ENCODE measurements around the gene NTN4. TPM values are rescaled to one million over a fixed set of nuclear protein-coding genes. Genes with fewer than 3 reads are reported as not detected.

Gene NTN4
- total RNA-seq, 1 experiment from 2014 or later: 0.17 TPM

GRCh38 chr12:95648990-95649791 is 141.4 kb downstream of the NTN4 start:
- Histone ChIP-seq H2BK12ac (ENCODE audit: insufficient read length, low read depth, low read length) (no peak overlapping the region), H3K27me3 (ENCODE audit: insufficient read depth, low read length) (no peaks in the 10 kb centered on the region), H2AFZ (ENCODE audit: low read length) (no peak overlapping the region), H3K79me1 (ENCODE audit: insufficient read depth, low read depth, low read length, poor library complexity, severe bottlenecking) (no peaks in the 10 kb centered on the region), H3K79me2 (ENCODE audit: insufficient read depth, low read length) (no peaks in the 10 kb centered on the region), H4K8ac (replicated peaks; ENCODE audit: insufficient read length, low read depth, low read length) (no peak overlapping the region), H3K23ac (ENCODE audit: insufficient read length, low read depth, low read length) (no peak overlapping the region), H3K56ac (ENCODE audit: insufficient read length, low read depth, low read length) (no peak overlapping the region), H3K4ac (ENCODE audit: low read depth, low read length) (no peak overlapping the region), H3K18ac (ENCODE audit: insufficient read length, low read depth, low read length) (no peak overlapping the region), H3K4me1 (ENCODE audit: insufficient read depth, low read length) (no peaks in the 10 kb centered on the region), H3K9me3 (ENCODE audit: control insufficient read depth, low read depth, low read length) (no peaks in the 10 kb centered on the region), H2BK20ac (ENCODE audit: low read depth, low read length, poor library complexity, severe bottlenecking) (no peak overlapping the region), H4K91ac (ENCODE audit: insufficient read length, low read depth, low read length) (no peak overlapping the region), H2BK120ac (ENCODE audit: low read depth, low read length, poor library complexity, severe bottlenecking) (no peak overlapping the region), H2AK5ac (ENCODE audit: insufficient read length, low read length) (no peak overlapping the region), H4K5ac (ENCODE audit: insufficient read length, low read depth, low read length) (no peak overlapping the region), H3T11ph (ENCODE audit: low read length) (no peak overlapping the region), H3K23me2 (ENCODE audit: insufficient read length, low read depth, low read length, poor library complexity, severe bottlenecking) (no peaks in the 10 kb centered on the region), H2BK15ac (ENCODE audit: low read depth, low read length) (no peak overlapping the region), H3K14ac (ENCODE audit: insufficient read depth, low read length) (no peak overlapping the region), H4K20me1 (ENCODE audit: control insufficient read depth, insufficient read depth, insufficient read length) (no peaks in the 10 kb centered on the region), H3K27ac (ENCODE audit: insufficient read length, low read depth, low read length) (no peak overlapping the region), H3K4me2 (ENCODE audit: insufficient read depth, insufficient read length, low read length) (no peak overlapping the region), H2BK5ac (ENCODE audit: insufficient read length, low read length) (no peak overlapping the region), H3K9ac (ENCODE audit: extremely low read depth, insufficient read length, low read length) (no peak overlapping the region)
- Mint-ChIP-seq H3K4me3 (no peak overlapping the region), H3K27ac (peak overlapping the region in 1 of 3 experiments; percentile 59; a peak in 1 of 7 replicates), H3K9me3 (0 out of 5 replicates have a peak, but pooled peaks cover 0 to under 1% of the 10 kb centered on the region in 2 experiments), H3K27me3 (ENCODE audit: low read depth) (no peaks in the 10 kb centered on the region), H3K36me3 (ENCODE audit: insufficient read depth in 1 of 3, low read depth in 3 of 3) (peaks cover 0 to 4% (median under 1%) of the 10 kb centered on the region in 3 experiments; a peak in 4 of 7 replicates), H3K4me1 (peaks cover 6 to 14% of the 10 kb centered on the region in 2 experiments)
- no peak for TF ChIP-seq CTCF (conservative IDR thresholded peaks at IDR 0.05)
- no peak for DNase-seq
- no CpG with 5 or more reads among the region's 9 CpGs for WGBS (ENCODE audit: extremely low coverage, insufficient read length, low lambda C conversion rate)
